IMR-90 (cell line): ENCODE results near the gene AZI2.
A peak's percentile ranks its signal among the peaks of the same experiment; 100 is the strongest.

Source experiments
- CEBPB ChIP-seq: IDR thresholded peaks from 2 replicates; pipeline ENCODE4 v1.6.1; 2012; ENCODE audit warnings: low read depth, low read length, improper control_type of control experiment
- CHD1 ChIP-seq: IDR thresholded peaks from 2 replicates; pipeline ENCODE4 v1.6.1; 2012; ENCODE audit warnings: low read depth, low read length, improper control_type of control experiment
- MAZ ChIP-seq: IDR thresholded peaks from 2 replicates; pipeline ENCODE4 v1.6.1; 2012; ENCODE audit warnings: low read depth, mild to moderate bottlenecking, low read length, improper control_type of control experiment, moderate library complexity, borderline replicate concordance
- POLR2A ChIP-seq: IDR thresholded peaks from 2 replicates; pipeline ENCODE4 v1.6.1; 2012; ENCODE audit warnings: mild to moderate bottlenecking, low read depth, low read length
- RAD21 ChIP-seq: IDR thresholded peaks from 2 replicates; pipeline ENCODE4 v1.6.1; 2012; ENCODE audit warnings: low read length, improper control_type of control experiment
- TF ChIP-seq, protein P1 (sequence below): conservative IDR thresholded peaks from 2 replicates; pipeline ENCODE4 v1.5.1; 2012; ENCODE audit warnings: mild to moderate bottlenecking, low read depth, low read length, improper control_type of control experiment
- TF ChIP-seq, protein P2 (sequence below): fragments of 150-350 bp; IDR thresholded peaks from 2 replicates; pipeline ENCODE4 v1.6.1; 2017; ENCODE audit warnings: mild to moderate bottlenecking, antibody characterized with exemption, low read length, low read depth

DNA sequence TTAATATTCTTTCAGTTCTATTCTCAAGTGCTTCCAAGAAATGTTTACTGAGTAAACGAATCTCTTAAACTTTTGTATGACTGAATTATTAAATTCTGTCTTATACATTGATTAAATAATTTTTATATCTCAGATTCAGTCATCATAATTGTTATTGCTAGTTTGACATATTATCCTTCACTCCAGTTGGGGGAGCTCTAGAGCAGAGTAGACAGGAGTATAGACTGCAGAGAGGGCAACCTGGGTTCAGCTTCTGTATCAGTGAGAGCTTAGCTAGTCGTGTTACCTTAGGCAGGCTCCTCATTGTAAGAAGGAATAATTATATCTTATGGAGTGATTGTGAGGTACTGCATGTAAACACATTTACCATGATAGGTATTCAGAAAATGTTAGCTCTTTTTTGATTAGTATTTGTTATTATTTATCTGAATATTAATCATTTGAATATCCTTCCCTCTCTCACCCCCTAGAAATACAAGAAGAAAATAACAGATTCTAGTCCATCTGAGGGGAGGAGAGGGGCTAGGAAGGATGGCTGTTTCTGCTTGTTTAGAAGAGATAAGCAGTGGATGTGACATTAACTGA, 31.1 kb downstream of the AZI2 start:
- TF ChIP-seq, protein P1, sequence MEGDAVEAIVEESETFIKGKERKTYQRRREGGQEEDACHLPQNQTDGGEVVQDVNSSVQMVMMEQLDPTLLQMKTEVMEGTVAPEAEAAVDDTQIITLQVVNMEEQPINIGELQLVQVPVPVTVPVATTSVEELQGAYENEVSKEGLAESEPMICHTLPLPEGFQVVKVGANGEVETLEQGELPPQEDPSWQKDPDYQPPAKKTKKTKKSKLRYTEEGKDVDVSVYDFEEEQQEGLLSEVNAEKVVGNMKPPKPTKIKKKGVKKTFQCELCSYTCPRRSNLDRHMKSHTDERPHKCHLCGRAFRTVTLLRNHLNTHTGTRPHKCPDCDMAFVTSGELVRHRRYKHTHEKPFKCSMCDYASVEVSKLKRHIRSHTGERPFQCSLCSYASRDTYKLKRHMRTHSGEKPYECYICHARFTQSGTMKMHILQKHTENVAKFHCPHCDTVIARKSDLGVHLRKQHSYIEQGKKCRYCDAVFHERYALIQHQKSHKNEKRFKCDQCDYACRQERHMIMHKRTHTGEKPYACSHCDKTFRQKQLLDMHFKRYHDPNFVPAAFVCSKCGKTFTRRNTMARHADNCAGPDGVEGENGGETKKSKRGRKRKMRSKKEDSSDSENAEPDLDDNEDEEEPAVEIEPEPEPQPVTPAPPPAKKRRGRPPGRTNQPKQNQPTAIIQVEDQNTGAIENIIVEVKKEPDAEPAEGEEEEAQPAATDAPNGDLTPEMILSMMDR, result peak; percentile 52
- TF ChIP-seq MAZ (no peak), RAD21 (peak; percentile 18; the same call in 1 of the 2 replicates), POLR2A (no peak), CEBPB (no peak), CHD1 (no peak)
- TF ChIP-seq, protein P2, sequence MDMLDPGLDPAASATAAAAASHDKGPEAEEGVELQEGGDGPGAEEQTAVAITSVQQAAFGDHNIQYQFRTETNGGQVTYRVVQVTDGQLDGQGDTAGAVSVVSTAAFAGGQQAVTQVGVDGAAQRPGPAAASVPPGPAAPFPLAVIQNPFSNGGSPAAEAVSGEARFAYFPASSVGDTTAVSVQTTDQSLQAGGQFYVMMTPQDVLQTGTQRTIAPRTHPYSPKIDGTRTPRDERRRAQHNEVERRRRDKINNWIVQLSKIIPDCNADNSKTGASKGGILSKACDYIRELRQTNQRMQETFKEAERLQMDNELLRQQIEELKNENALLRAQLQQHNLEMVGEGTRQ, result no peak
